Activated CD8-positive, alpha-beta memory T cell treated with anti-CD3 and anti-CD28 coated beads for 4 hours (primary cell): ENCODE measurements around the gene MEGF6.
A peak's percentile ranks its signal among the peaks of the same experiment; 100 is the strongest.

Experiments
- DNase-seq, 2 donors: peaks; one replicate each; pipeline ENCODE4 v3.0.0-alpha.2; 2020; ENCODE audit warnings: low read depth in 2 of 2

MEGF6 gene

GRCh38 chr1:3540876-3541275 lies 70.4 kb downstream of the MEGF6 start:
- no peak for DNase-seq

DNA sequence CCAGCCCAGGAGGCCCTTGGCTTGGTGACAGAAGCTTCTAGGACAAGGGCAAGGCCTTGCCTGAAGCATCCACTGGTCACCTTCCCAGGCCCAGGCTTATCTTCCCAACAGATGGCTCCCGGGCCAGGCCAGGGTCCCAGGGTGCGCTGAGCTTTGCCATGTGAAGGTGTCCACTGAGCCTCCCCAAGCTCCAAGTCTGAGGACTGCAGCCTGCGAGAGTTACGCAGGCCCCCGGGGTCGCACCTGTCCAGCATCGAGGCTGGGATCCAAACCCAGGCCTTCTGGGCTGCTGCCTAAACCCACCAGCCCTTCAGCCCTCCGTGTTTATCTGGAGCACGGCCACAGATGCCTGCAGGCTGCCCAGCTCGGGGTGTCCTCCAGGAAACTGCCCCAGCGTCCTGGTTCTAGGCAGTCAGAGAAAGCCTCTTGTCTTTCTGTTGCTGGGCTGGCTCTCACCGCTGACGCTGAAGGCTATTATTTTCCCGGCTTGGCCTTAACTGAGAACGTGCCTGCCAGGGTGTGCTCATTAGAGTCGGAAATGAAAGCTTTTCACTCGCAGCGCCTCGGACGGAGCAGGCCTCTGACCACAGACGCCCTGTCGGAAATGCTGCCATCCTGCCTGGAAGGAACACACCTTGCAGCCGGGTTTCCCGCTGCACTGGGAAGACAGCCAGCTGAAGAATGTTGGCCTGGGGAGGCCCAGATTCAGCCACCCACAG lies 71.4 kb downstream of the MEGF6 start:
- DNase-seq: no peak

DNA sequence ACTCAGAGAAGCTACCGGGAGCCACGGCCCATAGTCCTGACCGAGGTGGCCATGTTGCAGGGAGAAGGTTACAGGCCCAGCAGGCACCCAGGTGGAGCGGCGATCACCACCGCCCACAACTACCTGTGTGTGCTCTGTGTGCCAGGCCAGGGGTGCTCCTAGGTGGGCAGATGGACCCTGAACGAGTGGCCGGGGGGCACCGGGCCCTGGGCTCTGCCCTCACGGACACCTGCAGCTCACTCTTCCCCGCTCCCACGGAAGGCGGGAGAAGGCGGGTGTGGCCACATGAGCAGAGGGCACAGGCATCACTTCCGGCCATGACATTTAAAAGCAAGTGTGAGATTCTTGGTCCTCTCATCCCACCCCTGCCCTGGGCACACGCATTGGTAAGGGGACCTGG lies 73.9 kb downstream of the MEGF6 start:
- DNase-seq: no peak

GRCh38 chr1:3536420-3537195 lies 74.7 kb downstream of the MEGF6 start:
- no peak for DNase-seq

DNA sequence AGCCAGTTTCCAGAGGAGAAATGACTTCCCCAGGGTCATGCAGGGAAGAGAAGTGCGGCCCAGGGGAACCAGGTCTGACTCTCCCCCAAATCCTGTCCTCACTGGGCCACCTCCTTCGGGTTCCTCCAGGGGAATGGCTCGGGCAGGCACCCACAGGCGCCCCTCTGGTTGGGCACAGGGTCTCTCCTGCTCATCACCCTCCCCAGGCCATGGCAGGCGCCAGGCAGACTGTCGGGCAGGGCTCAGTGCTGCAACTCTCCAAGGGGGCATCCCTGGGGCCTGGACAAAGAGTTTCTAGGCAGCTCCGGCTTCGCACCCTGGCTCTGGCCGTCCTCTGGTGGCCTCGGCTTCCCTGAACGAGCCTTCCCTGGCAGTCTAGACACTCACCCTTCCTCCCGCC lies 75.6 kb downstream of the MEGF6 start:
- no peak for DNase-seq

DNA sequence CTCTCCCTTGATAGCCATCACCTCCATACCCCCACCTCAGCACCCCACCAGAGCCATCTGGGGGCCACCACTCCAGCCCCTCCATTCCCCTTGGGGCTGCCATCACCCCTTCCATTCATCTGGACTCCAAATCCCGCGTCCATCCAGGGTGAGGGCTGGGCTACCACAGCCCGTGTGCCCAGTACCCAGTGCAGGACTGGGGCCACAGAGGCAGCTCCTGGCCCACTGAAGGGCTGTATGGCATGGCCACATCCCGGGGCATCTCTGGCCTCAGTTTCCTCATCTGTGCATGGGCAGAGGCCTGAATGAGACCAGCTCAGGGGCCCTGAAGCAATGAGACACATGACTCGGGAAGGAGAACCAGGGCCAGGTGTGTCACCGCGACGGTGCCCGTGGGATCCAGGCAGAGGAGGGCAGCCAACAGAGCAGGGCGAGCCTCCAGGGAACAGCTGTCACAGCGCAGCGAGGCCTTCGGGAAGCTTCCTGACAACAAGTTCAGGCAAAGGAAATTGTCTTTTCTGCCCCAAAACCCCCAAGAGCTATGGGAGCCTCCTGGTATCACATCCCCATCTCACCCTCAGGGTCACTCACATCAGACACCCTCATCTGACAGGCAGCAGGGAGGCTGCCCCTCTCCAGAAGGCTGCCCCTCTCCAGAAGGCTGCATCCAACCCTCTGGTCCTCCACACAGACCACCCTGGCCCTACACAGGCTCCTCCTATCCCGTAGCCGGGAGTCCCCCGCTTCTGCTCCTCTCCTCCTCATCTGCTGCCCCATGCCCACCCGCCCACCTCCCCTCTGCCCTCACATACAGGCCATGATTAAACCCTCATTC lies 76.3 kb downstream of the MEGF6 start:
- no peak for DNase-seq

DNA sequence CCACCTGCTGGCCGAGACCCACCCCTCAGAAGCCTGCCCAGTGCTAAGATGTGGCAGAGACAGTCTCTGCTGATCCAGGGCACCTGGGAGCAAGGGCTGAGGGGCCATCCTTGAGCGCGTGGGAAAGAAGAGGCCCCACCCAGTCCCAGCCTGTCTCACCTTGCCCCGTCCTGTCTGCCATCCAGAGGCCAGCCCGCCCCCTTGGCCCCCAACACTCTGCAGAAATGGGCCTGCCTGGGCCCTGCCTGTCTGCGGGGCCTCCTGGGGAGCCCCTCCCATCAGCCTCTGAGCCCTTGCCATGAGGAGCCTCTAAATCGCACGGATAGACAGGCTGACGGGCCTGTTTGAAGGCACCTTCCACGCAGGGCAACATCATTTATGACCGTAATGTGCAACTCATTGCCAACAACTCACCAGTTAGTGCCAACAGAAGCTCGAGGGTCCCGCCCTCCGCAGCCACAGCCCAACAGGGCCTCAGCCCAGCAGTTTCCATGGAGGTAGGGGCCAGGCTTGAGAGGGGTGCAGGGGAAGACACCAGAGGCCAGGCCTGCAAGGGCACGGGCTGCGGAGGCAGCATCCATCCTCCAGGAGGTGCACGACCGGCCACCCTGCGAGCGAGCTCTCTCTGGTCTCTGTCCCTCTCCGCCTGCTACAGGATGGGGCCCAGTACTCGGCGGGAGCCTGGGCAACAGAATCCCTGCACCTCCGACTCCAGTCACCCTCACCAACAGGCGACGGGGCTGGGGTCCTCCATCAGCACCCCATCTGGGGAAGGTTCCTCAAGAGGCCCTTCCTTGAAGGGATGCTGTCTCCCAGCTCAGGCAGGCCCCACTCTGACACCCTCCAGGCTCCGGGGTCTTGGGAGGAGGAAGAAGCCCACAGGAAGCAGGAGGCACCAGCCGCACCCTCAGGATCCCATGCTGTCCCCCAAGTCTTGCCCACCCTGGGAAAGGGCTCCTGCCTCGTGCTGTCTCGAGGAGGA lies 78.0 kb downstream of the MEGF6 start:
- no peak for DNase-seq

GRCh38 chr1:3531928-3532327 lies 79.4 kb downstream of the MEGF6 start:
- no peak for DNase-seq

GRCh38 chr1:3530926-3531818 lies 80.1 kb downstream of the MEGF6 start:
- DNase-seq: peak; percentile 41 to 44

DNA sequence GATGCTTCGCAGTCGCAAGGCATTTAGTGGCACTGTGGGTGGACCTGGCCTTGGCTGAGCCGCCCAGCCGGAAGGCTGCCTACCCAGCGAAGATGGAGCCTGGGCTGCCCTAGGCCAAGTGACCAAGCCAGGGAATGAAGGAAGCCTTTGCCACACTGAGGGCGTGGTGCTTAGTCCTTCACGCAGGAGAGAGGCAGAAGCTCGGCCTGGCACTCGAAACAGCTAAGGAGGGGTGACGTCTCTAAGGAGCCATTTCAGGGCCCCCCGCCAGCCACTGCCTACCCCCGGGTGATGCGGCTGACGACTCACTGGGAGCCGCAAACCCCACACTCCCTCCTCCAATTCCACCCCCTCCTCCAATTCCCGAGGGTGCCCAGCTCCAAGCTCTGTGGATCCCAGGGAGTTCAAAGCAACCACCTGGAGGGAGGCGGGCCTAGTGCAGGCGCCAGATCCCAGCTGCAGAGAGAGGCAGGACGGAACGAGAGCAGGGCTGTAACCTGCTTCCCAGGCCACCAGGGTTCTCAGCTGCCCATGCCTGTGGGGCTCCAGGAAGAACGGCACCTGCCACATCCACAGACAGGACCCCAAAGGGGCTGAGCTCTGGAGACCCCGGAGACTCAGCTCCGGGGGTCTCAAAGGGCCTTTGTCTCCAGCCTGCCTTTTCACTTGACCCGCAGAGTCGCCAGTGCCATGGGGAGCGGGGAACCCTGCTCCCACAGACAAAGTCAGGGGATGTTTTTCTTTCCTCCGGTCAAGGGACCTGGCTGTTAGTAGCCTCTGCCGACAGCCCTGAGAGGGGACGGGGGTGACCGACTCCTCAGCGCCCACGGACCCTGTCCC lies 81.0 kb downstream of the MEGF6 start:
- DNase-seq: no peak

- no peak for DNase-seq
Measured at GRCh38 chr1:3529099-3529729, 82.1 kb downstream of the MEGF6 start.

- no peak for DNase-seq
Measured at GRCh38 chr1:3527774-3528173, 83.5 kb downstream of the MEGF6 start.

DNA sequence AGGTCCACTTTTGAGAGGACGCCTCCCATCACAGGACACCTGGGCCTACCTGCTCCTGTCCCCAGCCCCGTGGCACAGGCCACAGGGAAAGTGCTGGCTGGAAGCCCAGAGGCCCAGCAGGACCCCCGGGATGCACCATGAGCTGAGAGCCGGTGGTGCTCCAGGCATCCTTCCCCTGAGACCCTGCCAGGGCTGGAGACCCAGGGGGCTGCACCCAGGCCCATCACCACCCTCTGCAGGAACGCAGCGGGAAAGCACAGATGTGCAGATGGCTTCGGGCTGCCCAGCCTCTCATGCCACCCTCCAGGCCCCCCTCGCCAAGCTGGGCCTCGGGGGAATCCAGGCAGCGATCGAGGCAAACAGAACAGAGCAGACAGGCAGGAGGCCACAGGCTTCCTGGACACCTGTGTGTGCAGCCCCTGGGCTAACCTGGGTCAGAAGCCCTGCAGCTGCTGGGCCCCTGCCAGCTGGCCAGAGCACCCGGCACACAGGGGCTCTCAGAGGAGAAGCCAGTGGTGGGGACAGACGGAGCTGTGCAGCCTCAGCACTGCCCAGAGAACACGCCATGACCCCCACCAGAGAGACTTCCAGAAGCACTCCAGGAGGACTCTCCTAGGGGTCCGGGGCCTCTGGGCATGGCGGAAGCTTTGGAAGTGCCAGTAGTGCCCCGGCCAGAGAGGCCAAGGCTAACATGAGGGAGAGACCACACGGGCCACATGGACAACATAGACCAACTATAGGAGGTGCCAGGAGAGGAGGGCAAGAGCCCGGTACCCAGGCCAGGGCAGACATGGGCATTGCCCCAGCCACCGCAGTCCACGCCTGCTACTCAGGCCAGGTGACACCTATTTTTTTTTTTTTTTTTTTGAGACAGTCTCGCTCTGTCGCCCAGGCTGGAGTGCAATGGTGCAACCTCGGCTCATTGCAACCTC lies 85.5 kb downstream of the MEGF6 start:
- DNase-seq: no peak

DNA sequence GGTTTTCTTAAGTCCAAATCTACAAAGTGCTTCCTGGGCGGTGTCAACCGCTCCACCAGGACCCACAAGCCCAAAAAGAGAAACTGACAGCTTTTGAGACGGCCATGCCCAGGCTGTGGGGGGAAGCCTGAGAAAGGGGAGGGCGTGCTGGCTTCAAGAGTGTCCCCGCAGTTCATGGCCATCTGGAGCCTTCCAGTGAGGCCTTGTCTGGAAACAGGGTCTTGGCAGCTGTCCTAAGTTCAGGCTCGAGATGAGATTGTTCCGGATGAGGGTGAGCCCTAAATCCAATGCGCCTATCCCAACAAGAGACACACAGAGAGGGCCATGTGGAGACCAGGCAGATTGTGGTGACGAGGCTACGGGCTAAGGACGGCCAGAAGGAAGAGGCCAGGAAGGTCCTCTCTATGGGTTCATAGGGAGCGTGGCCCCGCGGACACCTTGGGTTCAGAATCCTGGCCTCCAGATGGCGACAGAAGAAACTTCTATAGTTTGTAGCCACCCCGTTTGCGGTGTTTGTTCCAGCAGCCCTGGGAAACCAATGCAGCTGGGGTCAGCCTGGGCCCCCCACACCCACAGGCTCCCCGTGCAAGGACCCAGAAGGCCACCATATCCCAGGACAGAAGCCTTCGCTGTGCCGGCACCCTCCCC lies 86.6 kb downstream of the MEGF6 start:
- DNase-seq: no peak

DNA sequence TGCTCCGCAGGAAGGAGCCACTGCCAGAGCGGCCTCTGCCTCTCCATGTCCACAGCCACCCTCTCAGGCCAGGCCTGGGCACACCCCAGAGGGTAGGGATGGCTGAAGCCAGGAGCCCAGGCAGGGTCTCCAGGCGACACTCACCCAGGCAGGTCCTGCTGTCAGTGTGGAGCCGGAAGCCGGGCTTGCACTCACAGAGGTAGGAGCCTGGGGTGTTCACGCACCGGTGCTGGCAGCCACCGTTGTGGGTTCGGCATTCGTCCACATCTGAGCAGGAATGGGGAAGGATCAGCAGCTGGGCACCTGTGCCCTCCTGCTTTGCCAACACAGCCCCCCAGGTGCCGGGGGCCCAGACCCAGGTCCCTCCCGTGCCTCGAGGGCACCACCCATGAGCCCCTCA lies 87.3 kb downstream of the MEGF6 start:
- no peak for DNase-seq

DNA sequence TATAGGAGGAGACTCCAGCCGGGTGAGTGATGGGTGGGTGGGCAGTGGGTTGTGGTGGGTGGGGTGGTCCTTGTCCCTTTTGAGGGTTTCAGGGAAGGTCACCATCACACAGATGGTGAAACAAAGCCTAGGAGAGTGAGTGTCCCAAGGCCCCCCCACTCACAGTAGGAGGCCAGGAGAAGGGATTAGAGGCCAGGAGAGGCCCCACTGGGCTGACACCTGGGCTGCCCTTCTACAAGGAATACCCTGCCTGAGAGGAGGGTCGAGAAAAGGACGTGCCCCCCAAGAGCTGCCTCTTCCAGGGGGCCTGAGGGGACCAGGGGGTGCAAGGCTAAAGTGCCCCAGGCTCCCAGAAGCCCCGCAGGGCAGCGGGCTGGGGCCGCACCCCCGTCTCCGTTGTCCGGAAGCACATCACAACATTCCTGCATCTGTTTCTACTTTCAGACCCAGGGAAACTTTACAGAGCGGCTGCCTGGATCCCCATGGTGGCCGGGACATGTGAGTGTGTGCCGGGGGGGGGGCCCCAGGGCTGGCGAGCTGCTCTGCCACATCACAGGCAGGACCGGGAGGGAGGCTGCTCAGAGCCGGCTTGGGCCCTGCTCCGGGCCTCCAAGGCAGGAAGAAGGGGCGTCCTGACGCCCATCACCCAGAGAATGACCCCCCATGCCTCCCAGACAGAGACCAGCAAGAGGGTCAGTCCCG lies 88.6 kb downstream of the MEGF6 start:
- no peak for DNase-seq

DNA sequence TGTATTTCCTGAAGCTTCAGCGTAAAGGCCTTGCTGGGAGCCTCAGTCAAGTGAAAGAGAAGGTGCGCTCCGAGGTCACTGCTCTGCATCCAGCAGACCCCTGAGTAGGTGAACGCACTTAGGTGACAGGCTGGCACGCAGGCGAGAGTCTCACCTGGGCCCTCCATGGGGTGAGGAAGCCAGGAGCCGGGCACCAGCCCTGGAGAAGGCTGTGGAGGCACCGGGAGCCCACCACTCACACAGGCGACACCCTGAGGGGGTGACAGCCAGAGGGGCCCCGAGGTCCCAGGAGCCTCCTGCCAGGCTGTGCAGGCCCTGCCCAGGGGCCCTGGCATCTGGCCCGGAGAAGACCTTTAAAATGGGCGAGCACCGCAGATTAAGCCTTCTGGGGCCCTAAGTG lies 89.2 kb downstream of the MEGF6 start:
- DNase-seq: no peak
